ENCODE results near the gene PLEKHG4B. TPM values are rescaled to one million over a fixed set of nuclear protein-coding genes. Genes with fewer than 3 reads are reported as not detected.

Gene PLEKHG4B
- total RNA-seq, 1 experiment from 2014 or later, result 44.3 TPM

DNA sequence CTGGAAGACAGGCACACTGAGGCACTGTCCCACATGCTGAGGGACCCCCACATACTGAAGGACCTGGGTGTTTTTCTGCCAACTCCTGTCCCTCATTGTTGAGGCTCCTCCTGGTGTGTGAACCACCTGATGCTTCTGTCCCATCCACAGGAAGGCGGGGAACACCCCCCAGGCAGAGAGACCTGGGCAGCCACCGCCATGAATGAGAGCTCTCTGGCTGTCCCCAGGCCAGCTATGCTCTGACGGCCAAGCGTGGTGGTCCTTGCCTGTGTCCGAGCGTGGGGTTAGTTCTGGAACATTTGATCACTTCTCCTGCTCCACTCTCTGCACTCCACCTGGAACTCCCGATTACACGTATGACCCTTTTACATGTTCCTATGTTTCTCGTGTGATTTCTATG is 87.4 kb downstream of the PLEKHG4B start:
- Histone ChIP-seq H2BK20ac (ENCODE audit: low read depth, low read length, poor library complexity, severe bottlenecking) (no peak overlapping the region), H2BK15ac (ENCODE audit: low read depth, low read length) (no peak overlapping the region), H3K4me1 (ENCODE audit: insufficient read depth, low read length) (no peaks in the 10 kb centered on the region; the same call in 1 of the 2 replicates), H4K8ac (replicated peaks; ENCODE audit: insufficient read length, low read depth, low read length) (no peak overlapping the region), H3K4me2 (ENCODE audit: insufficient read depth, insufficient read length, low read length) (no peak overlapping the region), H3K23me2 (ENCODE audit: insufficient read length, low read depth, low read length, poor library complexity, severe bottlenecking) (no peaks in the 10 kb centered on the region), H2BK120ac (ENCODE audit: low read depth, low read length, poor library complexity, severe bottlenecking) (no peak overlapping the region), H2AFZ (ENCODE audit: low read length) (no peak overlapping the region), H3K79me1 (ENCODE audit: insufficient read depth, low read depth, low read length, poor library complexity, severe bottlenecking) (no peaks in the 10 kb centered on the region), H3K56ac (ENCODE audit: insufficient read length, low read depth, low read length) (no peak overlapping the region), H3K27ac (ENCODE audit: insufficient read length, low read depth, low read length) (no peak overlapping the region), H4K5ac (ENCODE audit: insufficient read length, low read depth, low read length) (no peak overlapping the region), H3K9ac (ENCODE audit: extremely low read depth, insufficient read length, low read length) (no peak overlapping the region), H3K9me3 (ENCODE audit: control insufficient read depth, low read depth, low read length) (no peaks in the 10 kb centered on the region), H2BK12ac (ENCODE audit: insufficient read length, low read depth, low read length) (no peak overlapping the region), H3K4ac (ENCODE audit: low read depth, low read length) (no peak overlapping the region), H3K18ac (ENCODE audit: insufficient read length, low read depth, low read length) (no peak overlapping the region), H2BK5ac (ENCODE audit: insufficient read length, low read length) (no peak overlapping the region), H4K20me1 (ENCODE audit: control insufficient read depth, insufficient read depth, insufficient read length) (no peaks in the 10 kb centered on the region), H3T11ph (ENCODE audit: low read length) (no peak overlapping the region), H2AK5ac (ENCODE audit: insufficient read length, low read length) (no peak overlapping the region), H3K14ac (ENCODE audit: insufficient read depth, low read length) (no peak overlapping the region), H3K79me2 (ENCODE audit: insufficient read depth, low read length) (no peaks in the 10 kb centered on the region), H3K23ac (ENCODE audit: insufficient read length, low read depth, low read length) (no peak overlapping the region), H3K27me3 (ENCODE audit: insufficient read depth, low read length) (no peaks in the 10 kb centered on the region), H4K91ac (ENCODE audit: insufficient read length, low read depth, low read length) (no peak overlapping the region)
- WGBS (ENCODE audit: extremely low coverage, insufficient read length, low lambda C conversion rate), result no CpG with 5 or more reads among the region's 9 CpGs
- no peak overlapping the region for H3K4me3 Mint-ChIP-seq
- DNase-seq, result no peak
- H3K27me3 Mint-ChIP-seq (ENCODE audit: low read depth), result no peaks in the 10 kb centered on the region
- H3K36me3 Mint-ChIP-seq (ENCODE audit: insufficient read depth in 1 of 3, low read depth in 3 of 3), result peaks cover 8 to 58% (median 54%) of the 10 kb centered on the region in 3 experiments
- H3K27ac Mint-ChIP-seq, result no peak overlapping the region
- H3K4me1 Mint-ChIP-seq, result peaks cover 7 to 9% of the 10 kb centered on the region in 2 experiments
- TF ChIP-seq, protein P1, sequence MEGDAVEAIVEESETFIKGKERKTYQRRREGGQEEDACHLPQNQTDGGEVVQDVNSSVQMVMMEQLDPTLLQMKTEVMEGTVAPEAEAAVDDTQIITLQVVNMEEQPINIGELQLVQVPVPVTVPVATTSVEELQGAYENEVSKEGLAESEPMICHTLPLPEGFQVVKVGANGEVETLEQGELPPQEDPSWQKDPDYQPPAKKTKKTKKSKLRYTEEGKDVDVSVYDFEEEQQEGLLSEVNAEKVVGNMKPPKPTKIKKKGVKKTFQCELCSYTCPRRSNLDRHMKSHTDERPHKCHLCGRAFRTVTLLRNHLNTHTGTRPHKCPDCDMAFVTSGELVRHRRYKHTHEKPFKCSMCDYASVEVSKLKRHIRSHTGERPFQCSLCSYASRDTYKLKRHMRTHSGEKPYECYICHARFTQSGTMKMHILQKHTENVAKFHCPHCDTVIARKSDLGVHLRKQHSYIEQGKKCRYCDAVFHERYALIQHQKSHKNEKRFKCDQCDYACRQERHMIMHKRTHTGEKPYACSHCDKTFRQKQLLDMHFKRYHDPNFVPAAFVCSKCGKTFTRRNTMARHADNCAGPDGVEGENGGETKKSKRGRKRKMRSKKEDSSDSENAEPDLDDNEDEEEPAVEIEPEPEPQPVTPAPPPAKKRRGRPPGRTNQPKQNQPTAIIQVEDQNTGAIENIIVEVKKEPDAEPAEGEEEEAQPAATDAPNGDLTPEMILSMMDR (conservative IDR thresholded peaks at IDR 0.05), result no peak
- H3K9me3 Mint-ChIP-seq, result no peaks in the 10 kb centered on the region

All from H9 (cell line).